Glutamatergic neuron (in vitro differentiated cells): ENCODE measurements around the gene CD19. TPM values are rescaled to one million over a fixed set of nuclear protein-coding genes. Genes with fewer than 3 reads are reported as not detected.

Experiments
- DNase-seq: peaks from one replicate; pipeline ENCODE4 v3.0.0; 2022
- H3K27ac Mint-ChIP-seq: one replicate; pipeline ENCODE4 v1.8.0; 2020; ENCODE audit warnings: mild to moderate bottlenecking, mixed read lengths, inconsistent platforms; ENCODE audit not compliant: unreplicated experiment
- H3K27me3 Mint-ChIP-seq: one replicate; pipeline ENCODE4 v1.8.0; 2020; ENCODE audit warnings: mild to moderate bottlenecking, moderate library complexity, mixed read lengths, inconsistent platforms; ENCODE audit not compliant: unreplicated experiment
- H3K36me3 Mint-ChIP-seq: one replicate; pipeline ENCODE4 v1.8.0; 2020; ENCODE audit warnings: mild to moderate bottlenecking, mixed read lengths, inconsistent platforms; ENCODE audit not compliant: unreplicated experiment
- H3K4me1 Mint-ChIP-seq: one replicate; pipeline ENCODE4 v1.8.0; 2020; ENCODE audit warnings: mild to moderate bottlenecking, low read depth, mixed read lengths, inconsistent platforms; ENCODE audit not compliant: unreplicated experiment
- H3K4me3 Mint-ChIP-seq: one replicate; pipeline ENCODE4 v1.8.0; 2020; ENCODE audit warnings: mild to moderate bottlenecking, mixed read lengths, inconsistent platforms; ENCODE audit not compliant: unreplicated experiment
- H3K9me3 Mint-ChIP-seq: one replicate; pipeline ENCODE4 v1.8.0; 2020; ENCODE audit warnings: mild to moderate bottlenecking, moderate library complexity, mixed read lengths, inconsistent platforms; ENCODE audit not compliant: unreplicated experiment
- total RNA-seq: library from RNA; stranded (reverse); fragmentation: NEBNext Ultra II Directional; extraction: Animal tissue kit (Norgen Biotek cat#: 25700); gene quantifications from one replicate; pipeline ENCODE4 v1.2.1, GENCODE V29; 2021; ENCODE audit not compliant: unreplicated experiment
- TF ChIP-seq, protein P1 (sequence below): fragments of 200-600 bp; sonication (generic); IDR thresholded peaks from one replicate; pipeline ENCODE4 v1.5.0; 2021; ENCODE audit not compliant: partially characterized antibody, unreplicated experiment

CD19 gene
- total RNA-seq, 1 donor from 2014 or later, result 0.27 TPM

DNA sequence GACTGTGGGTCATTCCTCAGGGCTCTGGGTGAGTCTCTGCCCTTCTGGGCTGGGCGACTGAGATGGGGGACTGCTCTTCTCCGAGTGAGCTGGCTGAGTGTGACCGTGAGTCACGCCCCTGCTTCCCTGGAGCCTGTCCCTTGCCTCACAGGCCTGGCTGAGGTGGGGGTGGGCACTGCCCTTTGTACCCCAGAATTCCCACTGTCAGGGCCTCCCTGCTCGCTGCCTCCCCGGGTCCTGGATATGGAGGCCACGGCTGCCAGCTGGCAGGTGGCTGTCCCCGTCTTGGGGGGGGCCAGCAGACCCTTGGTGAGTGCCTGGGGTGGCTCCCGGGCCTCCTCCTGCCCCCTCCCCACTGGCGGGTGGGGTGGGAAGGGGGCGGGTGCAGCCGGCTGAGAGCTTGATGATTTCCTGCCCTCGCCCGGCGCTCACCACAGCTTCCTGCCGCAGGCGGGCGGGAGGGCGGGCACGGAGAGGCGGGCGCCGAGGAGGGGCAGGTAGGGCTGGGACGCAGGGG is 52.9 kb downstream of the CD19 start, which contains the start of gene LAT:
Gene LAT, plus strand, starts transcription at position 434 of the 517 bp plus-strand sequence. CDS start 366 bp downstream, outside the sequence.
- peaks cover 3% of the 10 kb centered on the region for H3K27me3 Mint-ChIP-seq
- no peak within 1 kb of the TSS for H3K27ac Mint-ChIP-seq
- no peaks in the 10 kb centered on the region for H3K4me1 Mint-ChIP-seq
- peaks cover 6% of the 10 kb centered on the region for H3K9me3 Mint-ChIP-seq
- DNase-seq, result no peak
- TF ChIP-seq, protein P1, sequence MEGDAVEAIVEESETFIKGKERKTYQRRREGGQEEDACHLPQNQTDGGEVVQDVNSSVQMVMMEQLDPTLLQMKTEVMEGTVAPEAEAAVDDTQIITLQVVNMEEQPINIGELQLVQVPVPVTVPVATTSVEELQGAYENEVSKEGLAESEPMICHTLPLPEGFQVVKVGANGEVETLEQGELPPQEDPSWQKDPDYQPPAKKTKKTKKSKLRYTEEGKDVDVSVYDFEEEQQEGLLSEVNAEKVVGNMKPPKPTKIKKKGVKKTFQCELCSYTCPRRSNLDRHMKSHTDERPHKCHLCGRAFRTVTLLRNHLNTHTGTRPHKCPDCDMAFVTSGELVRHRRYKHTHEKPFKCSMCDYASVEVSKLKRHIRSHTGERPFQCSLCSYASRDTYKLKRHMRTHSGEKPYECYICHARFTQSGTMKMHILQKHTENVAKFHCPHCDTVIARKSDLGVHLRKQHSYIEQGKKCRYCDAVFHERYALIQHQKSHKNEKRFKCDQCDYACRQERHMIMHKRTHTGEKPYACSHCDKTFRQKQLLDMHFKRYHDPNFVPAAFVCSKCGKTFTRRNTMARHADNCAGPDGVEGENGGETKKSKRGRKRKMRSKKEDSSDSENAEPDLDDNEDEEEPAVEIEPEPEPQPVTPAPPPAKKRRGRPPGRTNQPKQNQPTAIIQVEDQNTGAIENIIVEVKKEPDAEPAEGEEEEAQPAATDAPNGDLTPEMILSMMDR, result no peak
- H3K36me3 Mint-ChIP-seq, result peaks cover 7% of the 10 kb centered on the region
- no peak within 1 kb of the TSS for H3K4me3 Mint-ChIP-seq

DNA sequence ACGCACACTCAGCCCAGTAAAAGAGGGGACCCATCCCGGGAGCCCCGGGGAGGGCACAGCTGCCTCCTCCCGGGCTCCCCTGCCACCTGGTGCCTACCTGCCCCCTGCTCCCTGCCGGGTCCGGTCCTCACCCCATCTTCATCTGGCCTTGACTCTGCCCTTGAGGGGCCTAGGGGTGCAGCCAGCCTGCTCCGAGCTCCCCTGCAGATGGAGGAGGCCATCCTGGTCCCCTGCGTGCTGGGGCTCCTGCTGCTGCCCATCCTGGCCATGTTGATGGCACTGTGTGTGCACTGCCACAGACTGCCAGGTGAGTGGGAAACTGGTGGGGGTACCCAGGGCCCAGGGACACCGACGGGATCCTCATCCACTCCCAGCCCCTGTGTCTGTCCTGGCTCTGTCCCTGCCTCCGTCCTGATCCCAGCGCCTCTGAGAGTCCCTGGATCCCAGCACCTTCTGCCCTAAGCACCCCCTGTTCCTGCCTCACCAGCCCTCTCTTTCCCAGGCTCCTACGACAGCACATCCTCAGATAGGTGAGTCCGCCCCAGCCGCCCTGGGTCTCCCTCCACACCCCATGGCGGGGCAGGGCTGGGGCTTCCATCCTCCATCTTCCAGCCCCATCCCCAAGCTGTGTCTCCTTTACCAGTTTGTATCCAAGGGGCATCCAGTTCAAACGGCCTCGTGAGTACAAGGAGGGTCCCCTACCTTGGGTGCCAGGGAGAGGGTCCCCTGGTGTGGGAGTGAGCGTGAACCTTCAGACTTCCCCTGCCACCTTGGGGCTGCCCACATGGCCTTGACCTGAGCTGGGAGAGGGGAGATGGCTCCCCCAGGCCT is 53.7 kb downstream of the CD19 start:
- DNase-seq, result no peak
- H3K27me3 Mint-ChIP-seq, result peaks cover 3% of the 10 kb centered on the region
- H3K4me1 Mint-ChIP-seq, result no peaks in the 10 kb centered on the region
- H3K4me3 Mint-ChIP-seq, result no peak overlapping the region
- peaks cover 6% of the 10 kb centered on the region for H3K9me3 Mint-ChIP-seq
- TF ChIP-seq, protein P1, result no peak
- peaks cover 7% of the 10 kb centered on the region for H3K36me3 Mint-ChIP-seq
- no peak overlapping the region for H3K27ac Mint-ChIP-seq

DNA sequence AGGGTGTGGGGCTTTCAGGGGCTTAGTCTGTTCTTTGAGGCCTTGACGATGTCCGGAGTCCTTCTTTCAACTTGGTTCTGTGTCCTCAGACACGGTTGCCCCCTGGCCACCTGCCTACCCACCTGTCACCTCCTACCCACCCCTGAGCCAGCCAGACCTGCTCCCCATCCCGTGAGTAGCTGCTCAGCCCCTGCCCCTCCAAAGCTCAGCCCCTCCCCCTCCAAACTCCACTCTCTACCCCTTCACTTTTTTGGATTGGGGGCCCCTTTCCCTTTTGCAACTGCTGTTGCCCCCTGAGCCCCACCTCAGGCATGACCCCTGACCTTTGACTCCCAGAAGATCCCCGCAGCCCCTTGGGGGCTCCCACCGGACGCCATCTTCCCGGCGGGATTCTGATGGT is 54.3 kb downstream of the CD19 start:
- no peaks in the 10 kb centered on the region for H3K4me1 Mint-ChIP-seq
- DNase-seq, result no peak
- H3K27me3 Mint-ChIP-seq, result peaks cover 3% of the 10 kb centered on the region
- TF ChIP-seq, protein P1, result no peak
- H3K9me3 Mint-ChIP-seq, result peaks cover 6% of the 10 kb centered on the region
- H3K36me3 Mint-ChIP-seq, result peaks cover 7% of the 10 kb centered on the region
- H3K27ac Mint-ChIP-seq, result no peak overlapping the region
- H3K4me3 Mint-ChIP-seq, result no peak overlapping the region

DNA sequence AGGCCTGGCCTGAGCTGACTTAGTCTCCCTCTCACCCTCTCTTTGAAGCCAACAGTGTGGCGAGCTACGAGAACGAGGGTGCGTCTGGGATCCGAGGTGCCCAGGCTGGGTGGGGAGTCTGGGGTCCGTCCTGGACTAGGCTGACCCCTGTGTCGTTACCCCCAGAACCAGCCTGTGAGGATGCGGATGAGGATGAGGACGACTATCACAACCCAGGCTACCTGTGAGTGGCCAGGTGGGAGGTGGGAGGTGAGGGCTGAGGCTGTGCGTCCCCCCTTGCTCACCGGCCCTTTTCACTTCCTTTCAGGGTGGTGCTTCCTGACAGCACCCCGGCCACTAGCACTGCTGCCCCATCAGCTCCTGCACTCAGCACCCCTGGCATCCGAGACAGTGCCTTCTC is 54.7 kb downstream of the CD19 start:
- no peak overlapping the region for H3K27ac Mint-ChIP-seq
- H3K4me3 Mint-ChIP-seq, result no peak overlapping the region
- peaks cover 7% of the 10 kb centered on the region for H3K36me3 Mint-ChIP-seq
- H3K9me3 Mint-ChIP-seq, result peaks cover 6% of the 10 kb centered on the region
- peaks cover 3% of the 10 kb centered on the region for H3K27me3 Mint-ChIP-seq
- DNase-seq, result no peak
- TF ChIP-seq, protein P1, result no peak
- no peaks in the 10 kb centered on the region for H3K4me1 Mint-ChIP-seq
